OCI-LY3 (cell line): ENCODE results near the gene POLN.

ENCODE experiments used
- EZH2phosphoT487 ChIP-seq: fragments of 200-600 bp; shearing (Covaris generic); IDR thresholded peaks from 2 replicates; pipeline ENCODE4 v1.6.1; 2018; ENCODE audit warnings: antibody characterized with exemption, mixed run types, low read depth
- TF ChIP-seq, protein P1 (sequence below): fragments of 200-600, 300-600 bp; sonication (generic); IDR thresholded peaks from 2 replicates; pipeline ENCODE4 v1.5.1; 2014; ENCODE audit warnings: antibody characterized with exemption, low read length, low read depth

DNA sequence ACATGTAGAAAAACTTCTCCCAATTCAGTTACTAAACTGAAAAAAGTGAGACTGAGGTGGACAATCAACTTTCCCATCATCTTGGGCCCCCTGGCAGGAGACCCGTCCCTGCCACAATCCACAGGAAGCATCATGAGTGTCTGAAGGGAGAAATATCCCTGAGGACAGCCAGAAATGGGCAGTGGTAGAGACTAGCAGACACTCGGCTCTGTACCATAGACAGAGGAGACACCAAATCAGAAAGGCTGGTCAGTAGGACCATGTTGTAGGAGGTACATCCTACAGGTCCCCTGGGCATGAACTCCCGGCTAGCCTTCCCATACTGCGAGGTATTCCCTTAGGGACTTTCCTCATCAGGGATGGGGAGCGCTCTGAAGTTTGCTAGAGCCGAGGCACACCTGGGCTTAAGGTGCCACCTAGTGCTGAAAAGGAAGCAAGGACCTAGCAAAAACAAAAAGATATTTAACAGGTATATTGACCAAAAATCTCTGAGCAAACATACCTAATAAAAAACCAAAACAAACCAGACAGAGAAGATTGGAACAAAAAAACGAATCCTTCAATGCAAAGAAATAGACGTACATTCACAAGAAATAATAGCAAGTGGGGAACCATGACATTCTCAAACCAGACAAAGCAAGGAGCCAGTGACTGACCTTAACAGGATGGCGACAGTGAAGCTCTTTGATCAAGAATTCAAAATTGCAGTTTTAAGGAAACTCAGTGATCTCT lies 55.6 kb downstream of the POLN start:
- TF ChIP-seq, protein P1, sequence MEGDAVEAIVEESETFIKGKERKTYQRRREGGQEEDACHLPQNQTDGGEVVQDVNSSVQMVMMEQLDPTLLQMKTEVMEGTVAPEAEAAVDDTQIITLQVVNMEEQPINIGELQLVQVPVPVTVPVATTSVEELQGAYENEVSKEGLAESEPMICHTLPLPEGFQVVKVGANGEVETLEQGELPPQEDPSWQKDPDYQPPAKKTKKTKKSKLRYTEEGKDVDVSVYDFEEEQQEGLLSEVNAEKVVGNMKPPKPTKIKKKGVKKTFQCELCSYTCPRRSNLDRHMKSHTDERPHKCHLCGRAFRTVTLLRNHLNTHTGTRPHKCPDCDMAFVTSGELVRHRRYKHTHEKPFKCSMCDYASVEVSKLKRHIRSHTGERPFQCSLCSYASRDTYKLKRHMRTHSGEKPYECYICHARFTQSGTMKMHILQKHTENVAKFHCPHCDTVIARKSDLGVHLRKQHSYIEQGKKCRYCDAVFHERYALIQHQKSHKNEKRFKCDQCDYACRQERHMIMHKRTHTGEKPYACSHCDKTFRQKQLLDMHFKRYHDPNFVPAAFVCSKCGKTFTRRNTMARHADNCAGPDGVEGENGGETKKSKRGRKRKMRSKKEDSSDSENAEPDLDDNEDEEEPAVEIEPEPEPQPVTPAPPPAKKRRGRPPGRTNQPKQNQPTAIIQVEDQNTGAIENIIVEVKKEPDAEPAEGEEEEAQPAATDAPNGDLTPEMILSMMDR, result peak; percentile 23
- no peak for TF ChIP-seq EZH2phosphoT487
